NCI-H1105 treated with DMSO at 0.1 percent for 48 hours (cell line): ENCODE results near the gene APBB2.
"Not testable (repeated sequence)": the region's sequence is repeated elsewhere in the genome, so short reads cannot be mapped to it uniquely, and the experiment has no call there.

Experiments
- DNase-seq: peaks from one replicate; lab custom pipeline; 2025; lab: John Stamatoyannopoulos, UW

APBB2 gene

GRCh38 chr4:40822420-40823166, 391.7 kb downstream of the APBB2 start:
- DNase-seq, result no peak

- DNase-seq, result no peak
Measured at GRCh38 chr4:40820101-40820500, 394.2 kb downstream of the APBB2 start.

- DNase-seq, result not testable (repeated sequence)
Measured at GRCh38 chr4:40817157-40817556, 397.2 kb downstream of the APBB2 start.

GRCh38 chr4:40812856-40813255, 401.5 kb downstream of the APBB2 start:
- no peak for DNase-seq

GRCh38 chr4:40812386-40812785, 402.0 kb downstream of the APBB2 start:
- DNase-seq, result no peak

GRCh38 chr4:40811956-40812355, 402.4 kb downstream of the APBB2 start:
- DNase-seq, result no peak

GRCh38 chr4:40808926-40809457, 405.4 kb downstream of the APBB2 start:
- no peak for DNase-seq

- no peak for DNase-seq
Measured at GRCh38 chr4:40804598-40804997, 409.7 kb downstream of the APBB2 start.

GRCh38 chr4:40800064-40800463, 414.3 kb downstream of the APBB2 start:
- no peak for DNase-seq

GRCh38 chr4:40789771-40790170, 424.6 kb downstream of the APBB2 start:
- DNase-seq, result no peak

GRCh38 chr4:40789031-40789430, 425.3 kb downstream of the APBB2 start:
- no peak for DNase-seq

GRCh38 chr4:40788331-40788730, 426.0 kb downstream of the APBB2 start:
- DNase-seq, result no peak

- no peak for DNase-seq
Measured at GRCh38 chr4:40785727-40786126, 428.6 kb downstream of the APBB2 start.

GRCh38 chr4:40782876-40783275, 431.5 kb downstream of the APBB2 start:
- DNase-seq, result no peak

GRCh38 chr4:40778090-40778489, 436.3 kb downstream of the APBB2 start:
- DNase-seq, result no peak

- no peak for DNase-seq
Measured at GRCh38 chr4:40769266-40769665, 445.1 kb downstream of the APBB2 start.

- DNase-seq, result no peak
Measured at GRCh38 chr4:40763228-40763716, 451.1 kb downstream of the APBB2 start.
